CD4-positive, alpha-beta T cell treated with Interleukin-2 at 100 ng/mL for 4 hours (primary cell): ENCODE results near the gene NEXN.

ENCODE experiments used
- DNase-seq: peaks from one replicate; pipeline ENCODE4 v3.0.0-alpha.2; 2020; ENCODE audit warnings: low spot score

NEXN gene

DNA sequence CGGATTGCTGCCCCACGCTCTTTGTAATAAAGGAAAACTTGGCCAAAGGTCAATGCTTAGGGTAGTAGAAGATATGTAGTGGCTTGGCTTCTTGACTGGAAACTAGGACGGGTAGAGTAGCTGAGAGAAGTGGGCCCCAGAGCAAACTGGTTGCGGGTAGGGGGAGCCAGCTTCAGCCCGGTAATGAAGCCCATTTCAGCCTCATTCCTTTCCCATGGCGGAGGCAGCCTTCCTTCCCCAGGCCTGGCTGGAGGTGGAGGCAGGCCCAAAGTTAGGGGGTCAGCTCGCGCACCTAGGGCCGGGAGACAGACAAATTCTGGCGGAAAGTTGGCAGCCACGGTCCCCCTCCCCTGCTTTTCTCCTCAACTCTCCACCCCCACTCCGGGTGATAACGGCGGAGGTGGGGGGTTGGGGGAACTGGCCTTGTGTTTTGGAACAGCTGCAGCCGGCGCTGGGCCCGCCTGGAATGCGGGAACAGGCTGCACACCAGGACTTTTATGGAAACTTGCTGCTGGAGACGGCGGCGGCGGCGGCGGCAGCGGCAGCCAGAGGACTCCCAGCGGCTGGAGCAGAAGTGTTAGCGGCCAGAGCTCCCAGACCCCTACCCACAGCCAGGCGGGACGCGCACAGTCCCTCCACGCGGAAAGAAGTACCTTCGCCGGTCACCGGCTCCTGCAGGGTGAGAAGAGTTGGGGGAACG lies at the start of gene NEXN:
TSS of gene NEXN (plus strand) at position 544 of the 700 bp plus-strand sequence. CDS start 27,483 bp downstream, outside the sequence.
- no peak for DNase-seq

GRCh38 chr1:77841574-77841973 lies 46.9 kb upstream of the NEXN start:
- DNase-seq: no peak

GRCh38 chr1:77845951-77846350 lies 42.5 kb upstream of the NEXN start:
- no peak for DNase-seq

DNA sequence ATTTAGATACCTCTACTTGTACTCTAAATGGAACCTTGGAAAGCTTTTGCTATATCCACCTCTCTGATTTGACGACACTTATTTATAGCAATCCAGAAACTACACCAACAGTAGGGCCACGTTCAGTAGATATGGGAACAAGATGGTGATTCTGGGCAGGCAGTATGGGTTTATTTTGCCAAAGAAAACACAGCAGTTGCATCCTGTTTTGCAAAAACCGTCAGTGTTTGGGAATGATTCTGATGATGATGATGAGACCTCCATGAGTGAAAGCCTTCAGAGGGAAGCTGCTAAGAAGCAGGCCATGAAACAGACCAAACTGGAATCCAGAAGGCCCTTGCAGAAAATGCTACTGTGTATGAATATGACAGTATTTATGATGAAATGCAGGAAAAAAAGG lies 41.5 kb upstream of the NEXN start:
- DNase-seq: no peak

DNA sequence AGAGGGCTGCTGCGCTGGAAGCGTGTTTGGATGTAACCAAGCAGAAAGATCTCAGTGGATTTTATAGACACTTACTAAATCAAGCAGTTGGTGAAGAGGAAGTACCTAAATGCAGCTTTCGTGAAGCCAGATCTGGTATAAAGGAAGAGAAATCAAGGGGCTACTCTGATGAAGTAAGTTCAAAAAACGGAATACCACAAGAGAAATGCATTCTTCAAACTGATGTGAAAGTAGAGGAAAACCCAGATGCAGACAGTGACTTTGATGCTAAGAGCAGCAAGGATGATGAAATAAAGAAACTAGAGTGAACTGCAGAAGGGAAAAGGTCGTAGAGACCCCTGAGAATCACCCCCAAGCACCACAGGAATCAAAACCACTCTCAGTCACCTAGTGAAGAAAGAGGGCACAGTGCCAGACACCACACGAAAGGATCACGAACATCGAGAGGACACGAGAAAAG lies 40.8 kb upstream of the NEXN start:
- DNase-seq: no peak

GRCh38 chr1:77850082-77850481 lies 38.3 kb upstream of the NEXN start:
- no peak for DNase-seq

- DNase-seq: no peak
Observed at GRCh38 chr1:77857552-77857951, 30.9 kb upstream of the NEXN start.

- no peak for DNase-seq
Observed at GRCh38 chr1:77858725-77859124, 29.7 kb upstream of the NEXN start.

- no peak for DNase-seq
Observed at GRCh38 chr1:77859248-77859647, 29.2 kb upstream of the NEXN start.

DNA sequence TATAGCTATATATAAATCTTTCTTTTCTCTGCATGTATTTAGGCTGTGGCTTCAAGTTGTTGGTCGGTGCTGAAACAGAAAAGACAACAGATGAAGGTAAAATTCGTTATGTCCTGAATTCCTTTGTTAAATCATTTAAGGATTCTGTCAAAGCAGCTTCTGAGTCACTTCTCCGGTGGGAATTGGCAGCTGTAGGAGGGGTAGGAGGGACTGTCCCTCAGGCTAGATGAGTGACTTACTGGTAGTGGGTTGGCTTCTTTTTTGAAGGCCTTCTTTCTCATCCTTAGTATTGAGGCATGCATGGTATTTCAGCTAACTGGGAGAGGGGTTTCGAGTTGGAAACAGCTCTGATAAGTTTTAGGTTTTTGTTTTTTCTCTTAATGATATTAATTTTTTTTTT lies 22.1 kb upstream of the NEXN start:
- DNase-seq: no peak

DNA sequence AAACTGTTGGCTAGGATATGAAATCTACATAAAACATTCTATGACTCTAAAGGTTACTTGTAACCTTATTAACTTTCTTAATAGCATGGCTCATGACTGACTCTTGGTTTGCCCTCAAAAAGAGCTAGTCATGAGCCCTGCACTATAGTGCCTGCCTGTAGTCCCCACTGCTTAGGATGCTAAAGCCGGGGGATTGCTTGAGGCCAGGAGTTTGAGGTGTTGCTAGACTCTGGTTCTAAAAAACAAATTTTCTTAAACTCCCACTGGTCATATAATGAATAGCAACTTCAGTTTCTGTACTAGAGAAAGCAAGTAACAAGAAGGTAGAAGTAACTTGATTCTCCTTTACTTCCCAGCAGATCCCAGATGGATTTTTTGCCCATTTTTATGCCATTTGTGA lies 15.8 kb upstream of the NEXN start:
- no peak for DNase-seq

DNA sequence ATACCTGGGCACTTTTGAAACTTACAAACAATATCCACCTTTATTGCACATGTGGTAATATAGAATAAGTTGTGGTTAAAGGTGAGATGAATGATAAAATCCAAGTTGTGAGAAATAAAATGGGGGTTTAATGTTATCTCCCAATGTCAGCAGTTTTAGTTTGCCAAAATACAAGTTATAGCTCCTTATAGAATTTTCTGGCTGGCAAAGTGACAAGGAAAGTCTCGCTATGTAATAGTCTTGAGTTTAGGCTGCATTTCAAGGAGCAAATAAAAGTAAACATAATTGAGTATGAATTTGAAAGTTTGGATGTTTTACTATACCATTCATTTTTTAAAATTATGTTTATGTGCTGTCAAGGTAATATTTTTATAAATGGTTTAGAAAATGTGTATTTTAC lies 15.0 kb upstream of the NEXN start:
- DNase-seq: no peak

DNA sequence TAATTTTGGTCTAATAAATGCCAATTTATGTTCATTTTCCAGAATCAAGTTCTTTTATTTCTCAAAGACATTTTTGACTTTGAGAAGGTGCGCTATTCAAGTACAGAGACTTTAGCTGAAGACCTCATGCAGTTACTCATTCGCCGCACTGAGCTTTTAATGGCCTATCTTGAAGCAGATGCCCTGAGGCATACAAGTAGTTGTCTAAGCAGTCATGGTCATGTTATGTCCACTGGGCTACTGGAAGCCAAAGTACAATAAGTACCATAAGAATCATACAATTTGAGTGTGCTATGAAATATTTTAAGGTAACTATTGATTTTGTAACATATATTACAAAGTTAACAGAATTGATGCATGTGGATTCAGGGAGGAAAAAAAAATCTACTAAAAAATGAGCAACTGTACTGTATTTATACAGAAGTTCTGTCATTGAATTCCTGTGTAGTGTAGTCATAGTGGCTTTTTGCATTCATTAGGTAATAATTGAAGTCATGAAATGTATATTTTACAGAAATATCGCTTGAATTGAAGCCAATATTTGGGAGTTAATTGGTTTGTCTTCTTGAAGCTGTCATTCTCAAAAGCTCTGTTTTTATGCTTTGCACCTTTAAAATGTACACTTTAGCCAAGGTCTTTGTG lies 13.5 kb upstream of the NEXN start:
- no peak for DNase-seq

DNA sequence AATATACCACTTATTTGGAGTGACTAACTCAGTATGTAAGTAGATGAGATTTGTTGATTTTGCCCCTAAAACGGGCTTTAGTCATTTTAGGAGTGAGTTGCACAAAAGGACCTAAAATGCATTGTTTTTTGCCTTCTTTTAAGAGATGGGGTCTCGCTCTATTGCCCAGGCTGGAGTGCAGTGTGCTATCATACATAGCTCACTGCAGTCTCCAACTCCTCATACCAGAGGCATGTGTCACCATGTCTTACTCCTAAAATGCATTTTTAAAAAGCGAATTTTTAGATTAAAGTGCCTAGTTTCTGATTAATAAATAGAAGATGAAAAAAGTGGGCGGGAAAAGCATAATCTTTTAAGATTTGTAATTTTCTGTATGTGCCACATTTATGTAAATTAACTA lies 11.5 kb upstream of the NEXN start:
- DNase-seq: no peak

DNA sequence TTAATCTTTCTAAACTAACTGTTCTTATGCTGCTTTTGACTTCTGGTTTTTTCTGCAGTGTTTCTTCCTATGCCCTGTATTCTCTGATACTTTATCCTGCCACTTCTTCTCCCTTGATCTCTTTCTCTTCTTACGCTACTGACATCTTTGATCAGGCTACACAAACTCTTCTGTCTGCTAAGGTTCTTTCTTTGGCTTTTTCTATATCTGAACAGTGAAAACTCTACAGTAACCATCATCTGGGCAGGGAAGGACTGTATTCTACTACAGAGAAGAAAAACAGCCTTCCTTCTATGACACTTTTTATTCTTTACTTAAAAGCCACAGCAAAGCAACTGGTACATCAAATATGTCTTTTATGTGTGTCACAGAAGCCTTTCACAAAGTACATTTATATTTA lies 7.4 kb upstream of the NEXN start:
- DNase-seq: no peak

DNA sequence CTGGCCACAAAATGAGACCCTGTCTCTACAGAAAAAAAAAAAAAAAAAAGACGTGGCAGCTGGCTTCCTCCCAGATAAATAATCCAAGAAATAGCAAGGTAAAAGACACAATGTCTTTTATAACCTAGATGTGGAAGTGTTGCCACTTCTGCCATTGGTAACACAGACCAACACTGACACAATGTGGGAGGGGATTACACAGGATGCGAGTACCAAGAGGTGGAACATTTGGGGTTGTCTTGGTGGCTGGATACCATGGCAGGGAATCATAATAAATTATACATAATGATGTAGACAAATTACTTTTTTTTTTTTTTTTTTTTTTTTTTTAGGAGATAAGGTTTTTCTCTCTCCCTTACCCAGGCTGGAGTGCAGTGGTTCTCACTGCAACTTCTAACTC lies 6.0 kb upstream of the NEXN start:
- DNase-seq: no peak

DNA sequence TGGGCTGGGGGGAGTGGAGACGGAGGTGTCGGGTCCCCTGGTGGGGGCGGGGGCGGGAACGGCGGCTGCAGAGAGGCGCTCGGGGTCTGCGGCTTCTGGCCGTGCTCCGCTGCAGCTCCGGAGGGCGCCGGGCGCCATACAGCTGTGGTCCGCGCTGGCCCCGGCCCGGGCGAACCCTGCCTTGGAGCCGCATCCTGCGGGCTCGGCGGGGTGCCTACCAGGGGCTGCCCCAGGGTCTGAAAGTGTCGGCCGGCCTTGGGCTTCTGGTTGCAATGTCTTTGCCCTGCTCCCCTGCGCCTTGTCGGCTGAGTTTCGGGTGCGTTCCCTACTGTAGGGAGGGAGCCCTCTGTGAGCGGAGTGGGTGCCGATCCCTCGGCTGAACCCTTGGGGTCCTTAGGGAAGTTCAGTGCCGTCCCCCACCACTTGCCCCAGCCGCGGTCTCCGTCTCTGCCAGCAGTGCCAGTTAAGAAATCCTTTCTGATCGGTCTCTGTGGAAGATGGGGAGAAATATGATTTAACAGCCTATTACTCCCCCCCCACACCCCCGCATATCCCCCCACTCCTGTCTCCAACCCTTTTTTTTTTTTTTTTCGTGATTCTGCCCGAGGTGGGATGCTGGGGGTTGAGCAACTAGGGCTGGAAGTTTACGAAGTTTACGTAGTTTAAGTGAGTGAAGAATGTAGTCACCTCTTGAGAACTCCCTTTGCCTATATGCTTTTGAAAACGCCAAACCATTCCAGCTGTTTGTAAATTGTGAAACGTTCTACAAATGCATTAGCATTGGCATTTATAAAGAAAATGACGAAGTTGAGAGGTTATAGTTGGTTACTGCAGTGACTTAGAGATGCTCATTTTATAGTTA lies 588 bp downstream of the NEXN start:
- no peak for DNase-seq

GRCh38 chr1:77889671-77890070 lies 1.2 kb downstream of the NEXN start:
- DNase-seq: no peak

DNA sequence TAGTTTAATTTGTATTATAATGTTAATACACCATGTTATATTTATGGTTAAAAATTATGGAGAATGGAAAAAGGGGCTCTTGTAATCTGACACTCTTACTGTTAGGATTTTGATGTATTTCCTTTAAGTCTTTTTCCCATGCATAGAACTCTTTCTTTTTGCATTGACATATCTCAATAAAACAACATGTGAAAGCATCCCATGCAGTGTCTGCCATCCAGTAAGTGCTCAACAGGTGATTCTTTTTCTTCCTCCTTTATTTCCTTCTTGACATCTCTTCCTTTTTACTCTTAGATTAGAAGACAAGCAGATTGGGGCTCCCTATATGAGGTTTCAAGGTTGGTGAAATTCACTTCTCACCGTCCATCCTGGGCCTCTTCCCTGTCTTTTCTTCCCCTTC lies 2.8 kb downstream of the NEXN start:
- DNase-seq: no peak

- no peak for DNase-seq
Observed at GRCh38 chr1:77899647-77900320, 11.4 kb downstream of the NEXN start.

GRCh38 chr1:77900687-77901293 lies 12.4 kb downstream of the NEXN start:
- no peak for DNase-seq

GRCh38 chr1:77905603-77906002 lies 17.2 kb downstream of the NEXN start:
- DNase-seq: no peak
